DOHH2 (cell line): ENCODE data around the gene TYMS.

ENCODE experiments used
- H3F3A ChIP-seq: fragments of 200-600 bp; sonication (generic), shearing (Covaris generic); 2 replicates; pipeline ENCODE4 v1.6.0; 2016; ENCODE audit warnings: antibody characterized with exemption, mild to moderate bottlenecking; ENCODE audit not compliant: control insufficient read depth, insufficient read depth
- H3K27ac ChIP-seq: fragments of 200-600 bp; sonication (generic); 2 replicates; pipeline ENCODE4 v1.5.1; 2014; ENCODE audit warnings: low read depth, mild to moderate bottlenecking, low read length, moderate library complexity
- H3K27me3 ChIP-seq: fragments of 200-600 bp; sonication (generic); 2 replicates; pipeline ENCODE4 v1.6.1; 2014; ENCODE audit warnings: mild to moderate bottlenecking, low read length, mixed read lengths; ENCODE audit not compliant: control insufficient read depth
- H3K36me3 ChIP-seq: fragments of 200-600 bp; sonication (generic); 2 replicates; pipeline ENCODE4 v1.6.1; 2014; ENCODE audit warnings: mild to moderate bottlenecking, low read length, moderate library complexity, mixed read lengths; ENCODE audit not compliant: control insufficient read depth
- H3K4me1 ChIP-seq: fragments of 200-600 bp; sonication (generic); 2 replicates; pipeline ENCODE4 v1.6.1; 2014; ENCODE audit warnings: mild to moderate bottlenecking, low read length, mixed read lengths; ENCODE audit not compliant: control insufficient read depth
- H3K4me2 ChIP-seq: fragments of 200-600 bp; sonication (generic); 2 replicates; pipeline ENCODE4 v1.6.0; 2014; ENCODE audit warnings: mild to moderate bottlenecking, low read length, moderate library complexity
- H3K4me3 ChIP-seq: fragments of 200-600 bp; sonication (generic); 2 replicates; pipeline ENCODE4 v1.5.1; 2014; ENCODE audit warnings: mild to moderate bottlenecking, low read length, mixed read lengths
- H3K79me2 ChIP-seq: fragments of 200-600 bp; sonication (generic); 2 replicates; pipeline ENCODE4 v1.6.1; 2014; ENCODE audit warnings: mild to moderate bottlenecking, low read length, mixed read lengths; ENCODE audit not compliant: control insufficient read depth
- H3K9me2 ChIP-seq: fragments of 200-600 bp; sonication (generic); replicated peaks from 2 replicates; pipeline ENCODE4 v1.6.1; 2014; ENCODE audit warnings: mild to moderate bottlenecking, low read length, mixed read lengths; ENCODE audit not compliant: control insufficient read depth
- H3K9me3 ChIP-seq: fragments of 200-600 bp; sonication (generic); 2 replicates; pipeline ENCODE4 v1.6.1; 2014; ENCODE audit warnings: antibody characterized with exemption, low read length, mixed read lengths; ENCODE audit not compliant: control insufficient read depth, insufficient read depth
- H4K20me1 ChIP-seq: fragments of 200-600 bp; sonication (generic); 2 replicates; pipeline ENCODE4 v1.6.0; 2014; ENCODE audit warnings: low read depth, mild to moderate bottlenecking, antibody characterized with exemption, low read length, moderate library complexity; ENCODE audit not compliant: control insufficient read depth, insufficient read depth
- EZH2phosphoT487 ChIP-seq: fragments of 200-600 bp; sonication (generic); IDR thresholded peaks from 2 replicates; pipeline ENCODE4 v1.6.1; 2017; ENCODE audit warnings: borderline replicate concordance, mild to moderate bottlenecking, antibody characterized with exemption, low read length, moderate library complexity, mixed read lengths
- TF ChIP-seq, protein P1 (sequence below): fragments of 200-600 bp; sonication (generic); IDR thresholded peaks from one replicate; pipeline ENCODE4 v1.5.1; 2014; ENCODE audit warnings: antibody characterized with exemption, mild to moderate bottlenecking, low read depth, low read length; ENCODE audit not compliant: poor library complexity, severe bottlenecking

Gene TYMS

DNA sequence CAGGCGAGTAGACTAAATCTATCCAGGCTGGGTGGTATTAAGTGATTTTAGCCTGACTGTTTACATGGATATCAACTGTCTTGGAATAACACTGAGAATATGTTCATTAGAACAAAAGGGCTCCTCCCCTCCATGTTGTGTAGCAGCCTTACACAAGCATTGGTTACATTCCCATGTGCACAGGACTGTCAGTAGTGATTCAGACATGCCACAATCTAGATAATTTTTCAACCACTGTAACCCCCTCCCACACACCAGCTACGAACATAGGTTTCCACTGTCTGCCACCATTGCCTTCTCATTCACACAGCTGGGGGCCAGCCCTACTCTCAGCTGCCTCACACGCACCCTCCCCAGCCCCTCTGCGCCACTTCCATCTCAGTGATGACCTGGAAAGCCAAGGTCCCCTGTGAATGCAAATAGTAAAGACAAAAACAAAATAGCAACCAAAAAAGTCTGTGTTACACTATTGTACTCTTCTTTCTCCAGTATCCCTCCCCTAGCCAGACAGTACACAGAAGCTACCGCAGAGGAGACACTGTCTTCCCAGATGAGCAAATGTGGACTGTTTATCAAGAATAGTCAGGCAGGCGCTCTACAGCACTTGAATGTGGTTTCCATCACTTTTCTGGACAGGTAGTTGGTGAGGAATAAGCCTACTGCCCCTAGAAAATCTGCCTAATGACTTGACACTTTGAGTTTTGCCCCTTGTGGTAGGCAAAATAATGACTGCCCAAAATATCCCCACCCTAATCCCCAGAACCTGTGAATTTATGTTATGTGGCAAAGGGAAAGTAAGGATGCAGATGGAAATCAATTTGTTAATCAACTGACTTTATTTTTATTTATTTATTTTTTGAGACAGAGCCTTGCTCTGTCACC lies 27.9 kb upstream of the TYMS start:
- Histone ChIP-seq H3K27me3 (peaks cover 9% of the 10 kb centered on the region; the same call in 1 of the 2 replicates), H3K9me2 (no peaks in the 10 kb centered on the region), H3K4me3 (no peak overlapping the region), H3F3A (no peaks in the 10 kb centered on the region), H3K4me2 (no peak overlapping the region), H3K27ac (no peak overlapping the region), H3K79me2 (no peaks in the 10 kb centered on the region), H4K20me1 (no peaks in the 10 kb centered on the region), H3K9me3 (no peaks in the 10 kb centered on the region), H3K4me1 (no peaks in the 10 kb centered on the region), H3K36me3 (no peaks in the 10 kb centered on the region)
- TF ChIP-seq, protein P1, sequence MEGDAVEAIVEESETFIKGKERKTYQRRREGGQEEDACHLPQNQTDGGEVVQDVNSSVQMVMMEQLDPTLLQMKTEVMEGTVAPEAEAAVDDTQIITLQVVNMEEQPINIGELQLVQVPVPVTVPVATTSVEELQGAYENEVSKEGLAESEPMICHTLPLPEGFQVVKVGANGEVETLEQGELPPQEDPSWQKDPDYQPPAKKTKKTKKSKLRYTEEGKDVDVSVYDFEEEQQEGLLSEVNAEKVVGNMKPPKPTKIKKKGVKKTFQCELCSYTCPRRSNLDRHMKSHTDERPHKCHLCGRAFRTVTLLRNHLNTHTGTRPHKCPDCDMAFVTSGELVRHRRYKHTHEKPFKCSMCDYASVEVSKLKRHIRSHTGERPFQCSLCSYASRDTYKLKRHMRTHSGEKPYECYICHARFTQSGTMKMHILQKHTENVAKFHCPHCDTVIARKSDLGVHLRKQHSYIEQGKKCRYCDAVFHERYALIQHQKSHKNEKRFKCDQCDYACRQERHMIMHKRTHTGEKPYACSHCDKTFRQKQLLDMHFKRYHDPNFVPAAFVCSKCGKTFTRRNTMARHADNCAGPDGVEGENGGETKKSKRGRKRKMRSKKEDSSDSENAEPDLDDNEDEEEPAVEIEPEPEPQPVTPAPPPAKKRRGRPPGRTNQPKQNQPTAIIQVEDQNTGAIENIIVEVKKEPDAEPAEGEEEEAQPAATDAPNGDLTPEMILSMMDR = no peak
- TF ChIP-seq EZH2phosphoT487 = no peak

DNA sequence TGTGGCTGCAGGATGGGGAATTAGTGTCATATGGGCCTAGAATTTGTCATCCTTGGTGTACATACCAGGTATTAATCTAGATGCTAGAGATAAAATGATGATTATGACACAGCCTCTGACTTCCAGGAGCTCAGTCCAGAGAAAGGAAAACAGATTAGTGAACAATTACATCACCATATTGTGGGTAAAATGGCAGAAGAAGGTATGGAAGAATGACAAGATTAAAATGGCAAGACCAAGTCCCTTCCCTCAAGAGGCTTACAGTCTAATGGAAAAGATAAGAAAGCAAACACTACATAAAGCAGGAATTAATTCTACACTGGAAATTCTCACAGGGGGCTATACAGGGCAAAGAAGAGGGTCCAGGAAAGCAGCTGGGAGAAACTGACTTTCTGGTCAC lies 25.9 kb upstream of the TYMS start:
- no peaks in the 10 kb centered on the region for H3K9me3 ChIP-seq
- H3K27me3 ChIP-seq = peaks cover 9% of the 10 kb centered on the region; the same call in 1 of the 2 replicates
- H3K4me2 ChIP-seq = no peak overlapping the region
- no peaks in the 10 kb centered on the region for H3K9me2 ChIP-seq
- H3K27ac ChIP-seq = no peak overlapping the region
- H3K4me1 ChIP-seq = no peaks in the 10 kb centered on the region
- H4K20me1 ChIP-seq = no peaks in the 10 kb centered on the region
- H3F3A ChIP-seq = no peaks in the 10 kb centered on the region
- TF ChIP-seq, protein P1 = no peak
- no peak for TF ChIP-seq EZH2phosphoT487
- no peaks in the 10 kb centered on the region for H3K36me3 ChIP-seq
- H3K4me3 ChIP-seq = no peak overlapping the region
- no peaks in the 10 kb centered on the region for H3K79me2 ChIP-seq

DNA sequence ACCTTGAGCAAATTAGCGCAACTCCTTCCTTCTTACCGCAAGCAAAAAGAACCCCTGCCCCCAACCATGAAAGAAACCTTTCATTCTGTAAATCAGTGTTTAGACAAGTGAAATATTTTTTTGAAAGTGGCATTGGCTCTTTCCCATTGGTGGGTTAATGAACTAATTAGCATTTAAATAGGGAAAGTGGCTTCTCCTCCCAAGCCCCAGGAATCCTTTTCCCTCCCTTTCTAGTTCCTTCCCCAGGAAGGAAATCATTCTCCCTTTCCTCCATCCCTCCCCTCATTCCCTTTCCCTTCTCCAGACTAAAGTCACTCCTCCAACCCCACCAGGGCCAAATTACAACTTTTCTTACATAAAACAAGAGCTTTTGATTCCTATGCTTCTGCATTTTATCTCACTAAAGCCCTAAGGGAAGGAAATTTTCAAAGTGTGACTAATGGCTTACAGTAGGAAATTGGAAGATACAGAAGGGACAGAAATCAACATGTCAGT lies 22.9 kb upstream of the TYMS start:
- no peaks in the 10 kb centered on the region for H3K9me2 ChIP-seq
- H3F3A ChIP-seq = no peaks in the 10 kb centered on the region
- H3K4me1 ChIP-seq = no peaks in the 10 kb centered on the region
- H3K9me3 ChIP-seq = no peaks in the 10 kb centered on the region
- TF ChIP-seq EZH2phosphoT487 = no peak
- TF ChIP-seq, protein P1 = no peak
- no peaks in the 10 kb centered on the region for H4K20me1 ChIP-seq
- H3K27me3 ChIP-seq = peaks cover 6% of the 10 kb centered on the region; the same call in 1 of the 2 replicates
- H3K4me3 ChIP-seq = no peak overlapping the region
- no peaks in the 10 kb centered on the region for H3K36me3 ChIP-seq
- H3K27ac ChIP-seq = no peak overlapping the region
- no peak overlapping the region for H3K4me2 ChIP-seq
- no peaks in the 10 kb centered on the region for H3K79me2 ChIP-seq
